GM18873 (cell line): ENCODE results near the gene MMP25.

Experiments used
- ATAC-seq: cut with Tn5 transposase; IDR thresholded peaks from one replicate; pipeline ENCODE4 v1.9.1; 2021; ENCODE audit warnings: mild to moderate bottlenecking, moderate library complexity, moderate number of reproducible peaks; ENCODE audit not compliant: unreplicated experiment, low FRiP score

Gene MMP25, protein sequence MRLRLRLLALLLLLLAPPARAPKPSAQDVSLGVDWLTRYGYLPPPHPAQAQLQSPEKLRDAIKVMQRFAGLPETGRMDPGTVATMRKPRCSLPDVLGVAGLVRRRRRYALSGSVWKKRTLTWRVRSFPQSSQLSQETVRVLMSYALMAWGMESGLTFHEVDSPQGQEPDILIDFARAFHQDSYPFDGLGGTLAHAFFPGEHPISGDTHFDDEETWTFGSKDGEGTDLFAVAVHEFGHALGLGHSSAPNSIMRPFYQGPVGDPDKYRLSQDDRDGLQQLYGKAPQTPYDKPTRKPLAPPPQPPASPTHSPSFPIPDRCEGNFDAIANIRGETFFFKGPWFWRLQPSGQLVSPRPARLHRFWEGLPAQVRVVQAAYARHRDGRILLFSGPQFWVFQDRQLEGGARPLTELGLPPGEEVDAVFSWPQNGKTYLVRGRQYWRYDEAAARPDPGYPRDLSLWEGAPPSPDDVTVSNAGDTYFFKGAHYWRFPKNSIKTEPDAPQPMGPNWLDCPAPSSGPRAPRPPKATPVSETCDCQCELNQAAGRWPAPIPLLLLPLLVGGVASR

DNA sequence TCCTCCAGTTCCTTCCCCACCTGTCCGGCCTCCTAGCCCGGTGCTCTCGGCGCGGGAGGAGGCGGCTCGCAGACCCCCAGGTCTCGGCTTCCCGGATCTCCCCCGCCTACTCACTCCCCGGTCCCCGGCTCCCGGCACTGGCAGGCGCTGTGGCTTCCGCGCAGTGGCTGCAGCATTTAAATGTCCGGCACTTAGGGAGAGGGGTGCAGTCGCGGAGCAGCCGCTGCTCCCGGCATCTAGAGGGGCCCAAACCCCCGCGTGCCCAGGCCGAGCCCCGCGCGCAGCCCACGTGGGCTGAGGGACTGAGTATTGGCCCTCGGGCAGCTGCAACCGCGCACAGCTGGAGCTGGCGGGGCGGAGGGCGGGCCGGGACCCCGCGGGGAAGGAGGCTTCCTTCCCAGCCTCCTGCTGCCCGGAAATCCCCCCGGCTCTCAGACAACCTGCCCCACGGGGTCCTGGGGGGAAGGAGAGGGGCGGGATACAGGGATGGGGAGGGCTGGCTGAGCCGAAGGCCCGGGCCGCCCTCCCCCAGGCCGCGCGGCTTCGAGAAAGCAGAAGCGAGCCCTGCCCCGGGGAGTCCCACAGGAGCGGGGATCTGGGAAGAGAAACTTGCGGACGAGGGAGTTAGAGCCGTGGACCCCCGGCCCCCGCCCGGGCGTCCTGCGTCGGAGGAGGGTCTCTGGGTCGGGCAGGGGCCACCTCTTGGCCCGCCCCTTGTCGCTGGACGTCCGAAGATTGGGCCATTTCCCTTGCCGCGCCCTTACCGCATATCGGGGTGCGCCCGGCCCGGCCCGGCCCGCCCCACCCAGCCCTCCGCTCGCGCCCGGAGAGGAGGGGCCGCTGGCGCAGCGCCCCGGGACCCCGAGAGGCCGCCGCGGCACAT lies at the start of gene MMP25:
MMP25 (plus strand) TSS at position 804 of the 883 bp plus-strand sequence. CDS start 357 bp downstream, outside the sequence.
- ATAC-seq, result no peak

DNA sequence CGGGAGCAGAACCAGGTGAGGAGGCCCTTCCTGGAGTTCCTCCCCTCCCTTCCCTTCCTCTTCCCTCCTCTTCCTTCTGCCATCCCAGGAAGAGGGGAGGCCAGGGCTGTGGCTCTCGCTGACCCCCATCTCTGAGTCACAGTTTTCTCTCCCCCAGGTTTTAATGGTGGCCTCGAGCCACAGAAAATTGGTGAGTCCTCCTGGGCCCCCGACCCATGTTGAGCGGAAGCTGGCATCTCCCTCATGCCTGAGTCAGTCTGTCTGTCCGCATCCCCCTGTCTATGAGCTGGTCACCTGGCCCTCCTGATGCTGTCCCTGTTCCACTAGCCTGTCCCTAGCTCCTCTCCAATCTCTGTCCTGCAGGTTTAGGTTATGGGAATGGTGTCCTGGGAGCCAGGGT lies 46.4 kb upstream of the MMP25 start:
- no peak for ATAC-seq

DNA sequence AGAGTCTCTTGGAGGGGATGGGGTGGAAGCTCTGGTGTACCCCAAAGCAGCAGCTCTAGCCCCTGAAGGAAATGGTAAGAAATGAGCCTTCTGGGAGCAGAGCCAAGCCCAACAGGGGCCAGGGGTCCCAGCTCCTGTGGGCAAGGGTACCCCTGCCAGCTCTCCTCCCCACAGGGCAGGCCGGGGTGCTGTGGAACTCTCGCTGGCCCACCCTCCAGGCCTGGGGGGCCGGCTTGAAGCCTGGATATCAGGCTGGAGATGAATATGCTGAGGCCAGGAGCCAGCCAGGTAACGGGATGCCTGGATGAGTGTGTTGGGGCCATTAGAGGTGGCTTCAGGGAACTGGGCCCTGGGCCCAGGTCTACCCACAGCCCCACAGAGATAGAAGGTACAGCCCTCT lies 45.8 kb upstream of the MMP25 start:
- no peak for ATAC-seq

DNA sequence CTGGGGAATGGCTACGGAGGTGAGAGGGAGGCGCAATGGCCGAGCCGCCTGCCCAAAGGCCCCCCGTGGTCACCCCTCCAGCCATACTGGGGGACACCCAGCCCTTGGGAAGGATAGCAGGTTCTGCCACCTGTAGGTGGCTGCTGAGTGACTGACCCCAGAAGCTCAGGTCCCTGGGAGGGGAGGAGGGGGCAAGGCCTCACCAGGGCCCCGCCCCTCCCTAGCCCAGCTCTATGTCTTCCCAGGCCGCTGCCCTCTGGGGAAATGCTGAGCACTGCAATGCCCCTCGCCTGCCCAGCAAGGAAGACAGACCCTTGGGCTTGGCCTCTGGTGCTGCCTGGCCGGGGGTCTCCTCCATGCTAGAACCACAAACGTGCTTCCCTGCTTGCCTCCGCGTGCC lies 45.0 kb upstream of the MMP25 start:
- no peak for ATAC-seq

DNA sequence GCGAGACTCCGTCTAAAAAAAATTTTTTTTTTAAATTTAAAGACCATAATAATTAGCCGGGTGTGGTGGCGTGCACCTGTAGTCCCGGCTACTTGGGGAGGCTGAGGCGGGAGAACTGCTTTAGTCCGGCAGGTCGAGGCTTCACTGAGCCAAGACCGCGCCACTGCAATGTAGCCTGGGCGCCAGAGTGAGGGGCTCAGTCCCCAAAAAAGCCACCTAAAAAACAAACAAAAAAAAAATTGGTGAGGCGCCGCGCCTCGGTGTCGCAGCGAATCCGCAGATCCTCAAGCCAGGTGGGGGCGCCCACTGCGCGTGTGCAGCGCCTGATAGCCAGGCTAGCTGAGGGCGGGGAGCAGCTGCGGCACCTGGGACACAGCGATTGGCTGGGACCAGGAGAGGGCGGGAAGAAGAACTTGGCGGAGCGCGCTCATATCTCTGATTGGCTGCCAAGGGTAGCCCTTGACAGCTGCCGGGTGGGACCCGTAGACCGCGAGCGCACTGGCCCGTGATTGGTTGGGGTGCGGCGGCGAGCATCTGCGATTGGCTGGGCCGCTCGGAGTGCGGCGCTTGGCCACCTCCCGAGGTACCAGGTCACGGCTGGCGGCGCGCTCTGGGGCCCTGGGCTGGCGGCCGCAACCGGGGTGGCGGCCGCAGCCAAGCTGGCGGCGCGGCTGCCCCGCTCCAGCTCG lies 42.6 kb upstream of the MMP25 start:
- peak; percentile 95 for ATAC-seq

DNA sequence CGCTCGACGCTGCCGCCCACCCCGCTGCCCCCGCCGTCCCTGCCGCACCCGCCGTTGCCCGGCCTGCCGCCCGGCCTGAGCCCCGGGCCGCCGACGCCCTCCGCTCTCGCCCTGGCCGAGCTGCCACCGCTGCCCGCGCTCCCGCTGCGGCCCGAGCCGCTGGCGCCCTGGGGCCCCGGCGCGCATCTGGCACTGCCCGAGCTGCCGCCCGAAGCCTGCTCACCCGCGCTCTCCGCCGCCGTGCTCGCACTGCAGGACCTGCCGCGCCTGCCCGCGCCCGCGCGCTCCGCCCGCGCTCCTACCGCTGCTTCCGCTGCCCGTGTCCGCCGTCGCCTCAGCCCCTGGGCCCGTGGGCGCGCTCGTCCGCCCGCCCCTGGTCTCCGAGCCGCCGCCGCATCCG lies 42.0 kb upstream of the MMP25 start:
- peak; percentile 1 for ATAC-seq

DNA sequence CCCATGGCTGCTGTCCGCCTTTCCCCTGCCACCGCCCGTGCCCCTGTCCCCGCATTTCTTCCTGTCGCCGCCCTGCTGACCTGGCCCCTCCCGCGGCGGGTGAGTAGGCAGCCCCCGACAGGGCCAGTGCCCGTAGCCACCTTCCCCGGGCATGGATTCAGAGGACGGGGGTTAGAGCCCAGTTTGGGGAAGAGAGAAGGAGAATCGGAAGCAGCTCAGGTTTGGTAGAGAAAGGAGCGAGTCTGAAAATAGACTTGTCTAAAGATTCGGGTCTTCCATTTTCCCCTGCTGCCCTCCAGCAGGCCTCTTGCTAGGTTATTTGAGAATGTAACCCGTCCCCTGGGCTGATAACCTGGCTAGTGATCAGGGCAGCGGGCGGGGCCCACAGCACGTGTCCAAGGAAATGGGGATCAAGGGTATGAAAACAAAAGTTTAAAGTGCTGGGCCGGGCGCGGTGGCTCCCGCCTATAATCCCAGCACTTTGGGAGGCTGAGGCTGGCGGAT lies 41.5 kb upstream of the MMP25 start:
- ATAC-seq, result no peak

DNA sequence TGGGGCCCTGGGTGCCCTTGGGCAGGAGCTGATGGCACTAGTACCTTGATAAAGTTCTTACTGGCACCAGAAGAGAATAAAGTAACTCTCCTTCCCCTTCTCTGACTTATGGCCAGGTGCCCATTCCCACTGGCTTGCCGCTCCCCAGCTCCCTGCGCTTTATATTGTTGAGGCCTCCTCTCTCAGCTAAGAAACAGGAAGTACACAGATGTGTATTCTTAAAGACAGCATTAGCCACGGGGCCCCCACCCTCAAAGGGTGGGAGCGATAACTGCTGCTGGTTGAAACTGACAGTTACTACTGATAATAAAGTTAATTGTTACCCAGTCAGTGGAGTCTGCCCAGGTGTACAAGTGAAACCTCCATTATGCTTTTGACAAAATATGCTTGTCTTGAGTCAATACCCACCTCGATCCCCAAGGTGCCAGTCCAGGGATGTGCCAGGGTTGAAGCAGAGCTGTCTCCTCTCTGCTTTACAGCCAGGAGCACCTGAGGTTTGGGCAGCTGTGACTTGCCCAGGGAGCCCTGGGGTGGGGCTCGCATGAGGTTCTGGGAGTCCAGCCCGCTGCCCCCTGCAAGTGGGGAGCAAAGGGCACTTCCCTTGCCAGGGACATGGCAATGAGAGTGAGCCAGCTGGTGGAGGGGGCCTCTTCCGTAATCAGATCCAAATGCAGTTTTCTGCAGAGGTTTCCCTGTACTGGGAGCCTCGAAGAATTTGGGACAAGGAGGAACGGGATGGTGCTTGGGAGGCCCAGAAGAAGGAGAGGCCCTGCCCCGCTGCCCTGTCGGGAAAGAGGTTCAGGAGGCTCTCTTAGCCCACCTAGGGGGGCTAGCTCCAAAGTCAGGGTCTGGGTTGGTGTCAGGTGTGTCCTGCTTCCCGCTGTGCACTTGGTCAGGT lies 39.1 kb upstream of the MMP25 start:
- ATAC-seq, result no peak

DNA sequence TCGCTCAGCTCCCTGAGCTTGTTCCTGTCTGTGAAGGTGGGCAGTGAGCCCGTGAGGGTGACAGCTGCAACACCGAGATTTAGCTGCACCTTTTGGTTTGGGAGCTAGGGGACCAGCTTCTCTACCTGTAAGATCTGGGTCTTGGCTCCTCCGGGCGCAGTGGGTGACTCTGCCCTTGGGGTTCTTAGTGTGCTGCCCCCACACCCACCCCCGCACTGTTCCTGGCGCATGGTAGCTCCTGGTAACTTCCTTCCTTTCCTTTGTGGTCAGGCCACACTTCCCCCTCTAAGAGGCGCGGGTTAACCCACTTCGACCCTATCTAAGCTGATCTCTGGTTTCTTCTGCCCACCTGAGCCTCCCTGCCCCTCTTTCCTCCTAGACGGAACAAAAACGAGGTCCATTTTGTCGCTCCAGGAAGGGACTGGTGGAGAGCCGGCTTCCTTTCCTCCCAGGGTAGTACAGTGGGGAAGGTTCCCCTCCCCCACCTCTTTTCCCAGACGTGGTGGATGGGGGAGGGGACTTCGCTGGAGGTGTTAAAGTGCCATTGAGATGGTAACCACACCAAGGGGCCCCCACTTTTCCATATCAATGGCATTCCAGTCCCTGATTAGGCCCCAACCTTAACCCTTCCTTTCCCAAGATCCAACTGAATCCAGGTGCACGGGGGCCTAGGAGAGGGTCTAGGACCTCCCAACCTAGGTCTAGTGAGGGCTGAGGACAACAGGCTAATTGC lies 38.2 kb upstream of the MMP25 start:
- ATAC-seq, result no peak

DNA sequence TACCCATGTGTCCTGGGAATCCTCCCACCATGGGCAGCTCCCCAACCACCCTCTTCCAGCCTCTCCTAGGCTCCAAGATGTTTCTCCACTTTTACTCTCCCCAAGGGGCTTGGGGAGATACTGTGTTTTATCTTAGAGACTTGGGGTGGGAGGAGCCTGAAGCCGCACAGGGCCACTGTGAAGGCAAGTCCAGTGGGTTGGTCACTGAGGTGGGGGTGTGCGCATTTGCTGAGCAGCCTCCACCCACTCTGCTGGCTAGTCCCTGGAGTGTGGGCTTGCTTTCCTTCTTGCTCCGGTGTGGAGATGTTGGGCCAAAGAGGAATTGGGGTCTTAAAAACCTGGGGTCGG lies 37.7 kb upstream of the MMP25 start:
- no peak for ATAC-seq

DNA sequence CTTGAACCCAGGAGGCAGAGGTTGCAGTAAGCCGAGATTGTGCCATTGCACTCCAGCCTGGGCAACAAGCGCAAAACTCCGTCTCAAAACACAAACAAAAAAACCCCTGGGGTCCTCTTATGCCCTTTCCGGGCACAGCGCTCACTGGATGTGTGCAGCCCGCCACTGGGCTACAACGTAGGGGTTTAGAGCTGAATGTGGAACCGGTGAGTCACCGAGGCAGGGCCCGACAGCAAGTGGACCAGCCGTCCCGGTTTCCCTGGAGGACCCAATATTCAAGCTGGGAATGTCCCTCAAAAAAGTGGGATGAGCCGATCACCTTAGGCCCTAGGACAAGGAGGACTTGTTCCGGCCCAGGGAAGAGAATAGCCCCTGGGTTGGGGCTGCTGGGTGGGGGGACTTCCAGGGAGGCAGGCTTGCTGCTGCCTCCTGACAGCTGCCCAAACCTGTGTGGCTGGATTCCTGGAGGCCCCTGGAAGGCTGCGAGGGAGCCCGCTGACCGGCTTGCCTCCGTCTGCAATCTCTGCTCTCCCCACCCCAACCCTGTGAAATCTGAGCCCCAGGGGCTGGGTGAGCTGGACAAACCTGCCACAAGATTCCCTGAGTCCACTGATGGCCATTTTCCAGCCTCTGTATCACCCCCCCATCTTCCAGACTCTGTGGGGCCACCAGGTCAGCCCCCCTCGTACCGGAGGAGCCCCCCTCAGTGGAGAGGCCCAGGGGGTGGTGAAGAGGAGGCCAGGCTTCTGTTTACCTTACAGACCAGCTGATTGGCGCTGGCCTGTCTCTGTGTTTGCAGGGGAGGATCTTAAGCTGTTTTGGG lies 36.6 kb upstream of the MMP25 start:
- ATAC-seq, result no peak

DNA sequence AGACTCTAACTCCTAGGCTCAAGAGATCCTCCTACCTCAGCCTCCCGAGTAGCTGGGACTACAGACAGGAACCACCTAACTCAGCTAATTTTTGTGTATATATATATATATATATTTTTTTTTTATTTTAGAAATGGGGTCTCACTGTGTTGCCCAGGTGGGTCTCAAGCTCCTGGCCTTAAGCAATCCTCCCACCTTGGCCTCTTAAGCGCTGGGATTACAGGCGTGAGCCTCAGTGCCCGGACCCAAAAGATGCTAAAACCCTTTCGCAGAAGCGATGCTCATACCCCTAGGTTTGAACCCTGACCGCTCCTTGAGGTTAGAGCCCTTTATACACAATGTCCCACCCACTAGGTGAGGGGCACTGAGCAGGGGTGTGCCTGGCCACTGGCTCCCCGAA lies 35.9 kb upstream of the MMP25 start:
- no peak for ATAC-seq

DNA sequence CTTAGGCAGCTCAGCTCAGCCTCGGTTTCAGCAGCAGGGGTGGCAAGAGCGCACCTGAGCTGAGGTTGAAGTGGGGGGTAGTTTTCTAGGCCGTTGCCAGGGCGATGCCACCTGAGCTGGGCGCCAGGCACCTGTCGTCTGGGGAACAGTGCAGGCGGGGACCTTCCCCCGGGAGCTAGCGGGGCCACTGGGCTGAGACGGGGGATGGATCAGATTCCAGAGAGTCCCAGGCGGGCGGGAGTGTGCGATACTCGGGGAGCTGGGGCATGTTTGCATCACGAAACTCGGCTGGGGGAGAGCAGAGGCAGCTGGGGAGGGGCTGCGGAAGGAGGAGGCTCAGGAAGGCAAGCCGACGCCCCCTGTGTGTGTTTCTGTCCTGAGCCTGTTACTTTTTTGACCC lies 34.1 kb upstream of the MMP25 start:
- ATAC-seq, result no peak

DNA sequence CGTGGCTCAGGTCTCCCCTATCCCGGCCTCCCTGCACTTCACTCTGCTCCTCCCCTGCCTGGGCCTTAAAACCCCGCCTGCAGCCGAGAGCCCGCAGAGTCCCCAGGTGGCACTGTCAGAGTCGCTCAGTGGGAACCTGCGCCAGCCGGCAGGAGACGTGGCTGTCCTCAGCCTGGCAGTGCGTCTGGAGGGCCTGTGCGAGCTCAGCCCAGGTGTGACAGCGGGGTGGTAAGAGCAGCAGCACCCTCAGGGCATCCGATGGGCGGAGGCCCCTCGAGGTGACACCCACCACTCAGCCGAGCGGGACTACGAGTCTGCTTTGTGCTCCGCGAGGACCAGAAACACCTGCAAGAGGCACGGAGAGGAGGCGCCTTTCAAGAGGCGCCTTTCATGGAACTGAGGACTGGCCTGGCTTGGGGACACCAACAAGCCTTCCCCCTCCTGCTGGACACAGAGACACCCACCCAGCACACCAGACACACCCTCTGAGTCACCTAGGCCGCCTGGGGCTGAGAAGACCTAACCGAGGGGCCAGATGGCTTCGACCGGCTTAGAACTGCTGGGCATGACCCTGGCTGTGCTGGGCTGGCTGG lies 33.4 kb upstream of the MMP25 start, which contains the start of gene CLDN9:
CLDN9 (plus strand) TSS at position 96 of the 593 bp plus-strand sequence; CDS start at position 536, 440 bp downstream.
- ATAC-seq, result no peak

DNA sequence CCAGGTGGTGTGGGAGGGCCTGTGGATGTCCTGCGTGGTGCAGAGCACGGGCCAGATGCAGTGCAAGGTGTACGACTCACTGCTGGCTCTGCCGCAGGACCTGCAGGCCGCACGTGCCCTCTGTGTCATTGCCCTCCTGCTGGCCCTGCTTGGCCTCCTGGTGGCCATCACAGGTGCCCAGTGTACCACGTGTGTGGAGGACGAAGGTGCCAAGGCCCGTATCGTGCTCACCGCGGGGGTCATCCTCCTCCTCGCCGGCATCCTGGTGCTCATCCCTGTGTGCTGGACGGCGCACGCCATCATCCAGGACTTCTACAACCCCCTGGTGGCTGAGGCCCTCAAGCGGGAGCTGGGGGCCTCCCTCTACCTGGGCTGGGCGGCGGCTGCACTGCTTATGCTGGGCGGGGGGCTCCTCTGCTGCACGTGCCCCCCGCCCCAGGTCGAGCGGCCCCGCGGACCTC lies 32.8 kb upstream of the MMP25 start:
- ATAC-seq, result no peak

DNA sequence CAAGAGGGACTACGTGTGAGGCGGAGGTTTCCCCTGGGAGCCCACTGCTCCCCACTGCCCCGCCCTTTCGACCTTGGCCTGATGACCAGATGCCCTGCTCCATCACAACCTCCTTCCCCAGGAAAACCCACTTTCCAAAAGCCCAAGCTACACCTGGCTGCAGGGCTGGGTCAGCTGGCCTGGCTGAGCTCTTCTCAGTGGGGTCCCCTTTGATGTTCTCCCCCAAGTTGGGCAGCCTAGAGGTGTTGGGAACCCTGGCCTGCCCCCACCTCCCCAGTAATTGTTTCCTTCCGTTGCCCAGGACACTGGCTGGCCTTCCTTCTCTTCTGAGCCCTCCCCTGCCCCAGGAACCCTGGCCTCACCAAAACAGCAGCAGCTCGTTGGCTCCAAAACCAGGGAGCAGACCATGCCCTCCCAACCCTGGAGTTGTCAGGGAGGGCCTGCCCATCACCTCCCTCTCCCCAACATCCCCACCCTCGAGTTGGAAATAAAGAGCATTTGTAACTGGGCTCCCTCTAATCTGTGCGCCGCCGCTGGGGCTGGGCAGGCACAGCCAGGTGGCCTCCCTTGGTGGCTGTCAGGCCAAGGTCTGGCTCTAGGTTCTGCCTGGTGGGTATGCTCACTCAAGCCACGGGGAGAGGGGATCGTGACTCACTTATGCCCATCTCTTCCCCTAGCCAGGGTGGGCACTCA lies 32.2 kb upstream of the MMP25 start:
- ATAC-seq, result no peak

DNA sequence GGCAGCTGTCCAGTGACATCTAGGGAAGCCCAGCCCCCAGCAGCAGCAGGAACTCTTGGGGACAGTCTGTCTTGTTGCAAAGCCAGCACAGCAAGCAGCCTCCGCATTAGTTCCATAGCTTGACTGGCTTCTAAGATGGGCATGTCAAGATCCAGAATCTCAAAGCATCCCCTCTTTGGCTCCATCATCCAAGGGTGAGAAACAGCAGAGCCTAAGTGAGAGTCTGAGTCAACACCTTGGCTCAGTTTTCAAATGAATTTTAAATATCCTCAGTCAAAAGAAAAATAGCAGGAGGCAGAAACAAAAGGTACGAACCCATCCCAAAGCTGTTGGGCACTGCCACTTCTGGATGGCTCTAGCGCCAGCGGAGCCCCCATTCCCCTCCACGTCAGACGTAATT lies 31.4 kb upstream of the MMP25 start:
- no peak for ATAC-seq
